ENCODE measurements around the gene CCDC88A. TPM values are rescaled to one million over a fixed set of nuclear protein-coding genes. Genes with fewer than 3 reads are reported as not detected.
"Not testable (repeated sequence)": the region's sequence is repeated elsewhere in the genome, so short reads cannot be mapped to it uniquely, and the experiment has no call there.

The CCDC88A gene
- total RNA-seq, 3 donors from 2014 or later: 7.0 to 29.7 (median 14.4) TPM

DNA sequence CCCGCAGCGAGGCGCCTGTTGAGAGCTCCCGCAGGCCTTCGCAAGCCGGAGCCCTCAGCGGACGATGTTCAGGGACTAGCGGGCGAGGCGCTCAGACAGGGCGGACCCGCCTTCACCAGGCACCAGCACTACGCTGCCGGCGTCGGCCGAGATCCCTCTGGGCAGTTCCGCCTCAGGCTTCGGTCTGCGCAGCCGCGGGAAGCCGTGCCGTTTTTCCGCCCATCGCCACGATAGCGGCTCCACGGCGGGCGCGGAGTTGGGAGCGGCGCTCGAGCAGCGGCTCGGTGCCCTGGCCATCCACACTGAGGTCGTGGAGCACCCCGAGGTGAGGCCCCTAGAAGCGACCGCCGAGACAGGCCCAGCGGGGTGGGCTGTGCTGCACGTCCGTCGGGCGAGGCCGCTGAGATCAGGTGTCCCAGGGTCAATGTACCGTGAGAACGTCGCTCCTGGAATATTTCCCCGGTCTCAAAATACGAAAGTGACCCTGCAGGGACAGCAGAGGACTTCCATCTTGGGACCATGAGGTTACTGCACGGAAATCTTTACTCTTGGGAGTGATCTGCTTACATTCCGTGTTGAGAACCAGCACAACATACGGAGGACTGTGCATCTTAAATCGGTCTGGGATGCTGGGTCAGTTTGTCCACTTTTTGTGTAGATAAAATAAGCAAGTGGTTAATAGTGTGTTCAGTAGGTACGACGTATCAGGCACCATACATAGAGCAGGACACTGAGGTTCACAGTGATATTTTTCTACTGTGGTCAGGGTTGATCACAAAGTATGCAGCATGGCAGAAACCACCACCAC, 137.3 kb downstream of the CCDC88A start:
- Histone ChIP-seq H3K9me3 (no peaks in the 10 kb centered on the region), H3K4me1 (ENCODE audit: low read depth) (peaks cover 9% of the 10 kb centered on the region), H3K4me3 (peak overlapping the region; percentile 44), H3K36me3 (ENCODE audit: low read depth) (no peaks in the 10 kb centered on the region)
- intact Hi-C loops (cut with DNase I, micrococcal nuclease): no loop called here
- DNase-seq: peak; percentile 90 to 95 (median 94)
- TF ChIP-seq, protein P1, sequence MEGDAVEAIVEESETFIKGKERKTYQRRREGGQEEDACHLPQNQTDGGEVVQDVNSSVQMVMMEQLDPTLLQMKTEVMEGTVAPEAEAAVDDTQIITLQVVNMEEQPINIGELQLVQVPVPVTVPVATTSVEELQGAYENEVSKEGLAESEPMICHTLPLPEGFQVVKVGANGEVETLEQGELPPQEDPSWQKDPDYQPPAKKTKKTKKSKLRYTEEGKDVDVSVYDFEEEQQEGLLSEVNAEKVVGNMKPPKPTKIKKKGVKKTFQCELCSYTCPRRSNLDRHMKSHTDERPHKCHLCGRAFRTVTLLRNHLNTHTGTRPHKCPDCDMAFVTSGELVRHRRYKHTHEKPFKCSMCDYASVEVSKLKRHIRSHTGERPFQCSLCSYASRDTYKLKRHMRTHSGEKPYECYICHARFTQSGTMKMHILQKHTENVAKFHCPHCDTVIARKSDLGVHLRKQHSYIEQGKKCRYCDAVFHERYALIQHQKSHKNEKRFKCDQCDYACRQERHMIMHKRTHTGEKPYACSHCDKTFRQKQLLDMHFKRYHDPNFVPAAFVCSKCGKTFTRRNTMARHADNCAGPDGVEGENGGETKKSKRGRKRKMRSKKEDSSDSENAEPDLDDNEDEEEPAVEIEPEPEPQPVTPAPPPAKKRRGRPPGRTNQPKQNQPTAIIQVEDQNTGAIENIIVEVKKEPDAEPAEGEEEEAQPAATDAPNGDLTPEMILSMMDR (IDR thresholded peaks at IDR 0.05): no peak
- ATAC-seq: peak; percentile 98

DNA sequence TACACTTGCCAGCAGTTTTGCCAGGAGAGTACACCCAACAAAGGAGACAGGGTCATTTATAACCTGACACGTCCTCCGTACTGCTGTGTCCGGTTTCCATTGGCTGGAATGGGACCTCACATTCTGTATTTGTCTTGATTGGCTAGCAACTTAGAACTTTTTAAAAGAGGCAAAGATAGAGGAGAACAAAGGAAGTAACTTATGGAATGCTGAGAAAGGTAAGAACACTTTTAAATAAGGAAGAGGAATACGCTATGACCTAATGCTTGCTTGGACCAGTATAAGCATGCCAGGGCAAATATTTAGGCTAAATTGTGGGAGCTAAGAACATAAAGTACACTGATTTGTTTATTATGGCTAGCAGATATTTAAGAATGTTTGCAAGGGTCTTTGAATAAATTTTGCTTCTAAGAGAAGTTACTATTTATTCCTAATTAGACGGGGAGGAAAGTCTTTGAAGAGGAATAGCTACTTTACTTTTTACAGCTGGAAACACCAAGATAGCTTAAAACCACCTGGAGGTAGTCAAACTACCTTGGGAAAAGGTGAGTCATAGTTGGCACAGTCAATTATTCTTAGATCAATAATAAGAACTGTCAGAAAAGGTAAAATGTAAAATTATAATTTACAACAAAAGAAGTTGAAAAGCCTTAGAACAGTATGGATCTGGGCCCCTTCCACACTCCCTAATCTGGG, 138.7 kb downstream of the CCDC88A start:
- H3K4me3 ChIP-seq; H3K9me3 ChIP-seq; ATAC-seq; H3K36me3 ChIP-seq (ENCODE audit: low read depth); intact Hi-C loops (cut with DNase I, micrococcal nuclease); DNase-seq: not testable (repeated sequence)
- H3K4me1 ChIP-seq (ENCODE audit: low read depth): peaks cover 11% of the 10 kb centered on the region

DNA sequence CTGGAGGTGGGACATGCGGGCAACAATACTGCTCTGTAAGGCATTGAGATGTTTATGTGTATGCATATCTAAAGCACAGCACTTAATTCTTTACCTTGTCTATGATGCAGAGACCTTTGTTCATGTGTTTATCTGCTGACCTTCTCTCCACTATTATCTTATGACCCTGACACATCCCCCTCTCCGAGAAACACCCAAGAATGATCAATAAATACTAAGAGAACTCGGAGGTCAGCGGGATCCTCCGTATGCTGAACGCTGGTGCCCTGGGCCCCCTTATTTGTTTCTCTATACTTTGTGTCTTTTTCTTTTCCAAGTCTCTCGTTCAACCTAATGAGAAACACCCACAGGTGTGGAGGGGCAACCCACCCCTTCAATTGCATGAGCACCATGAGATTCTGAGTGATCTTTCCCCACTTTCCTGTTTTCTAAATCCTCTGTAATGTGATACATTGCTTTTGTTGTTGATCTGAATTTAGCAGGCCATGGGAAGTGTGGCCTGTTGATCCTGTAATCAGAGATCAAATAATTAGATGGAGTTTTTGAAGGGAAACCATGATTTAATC, 139.7 kb downstream of the CCDC88A start:
- H3K36me3 ChIP-seq (ENCODE audit: low read depth); H3K9me3 ChIP-seq; DNase-seq; H3K4me3 ChIP-seq; ATAC-seq; intact Hi-C loops (cut with DNase I, micrococcal nuclease): not testable (repeated sequence)
- peaks cover 11% of the 10 kb centered on the region for H3K4me1 ChIP-seq (ENCODE audit: low read depth)

DNA sequence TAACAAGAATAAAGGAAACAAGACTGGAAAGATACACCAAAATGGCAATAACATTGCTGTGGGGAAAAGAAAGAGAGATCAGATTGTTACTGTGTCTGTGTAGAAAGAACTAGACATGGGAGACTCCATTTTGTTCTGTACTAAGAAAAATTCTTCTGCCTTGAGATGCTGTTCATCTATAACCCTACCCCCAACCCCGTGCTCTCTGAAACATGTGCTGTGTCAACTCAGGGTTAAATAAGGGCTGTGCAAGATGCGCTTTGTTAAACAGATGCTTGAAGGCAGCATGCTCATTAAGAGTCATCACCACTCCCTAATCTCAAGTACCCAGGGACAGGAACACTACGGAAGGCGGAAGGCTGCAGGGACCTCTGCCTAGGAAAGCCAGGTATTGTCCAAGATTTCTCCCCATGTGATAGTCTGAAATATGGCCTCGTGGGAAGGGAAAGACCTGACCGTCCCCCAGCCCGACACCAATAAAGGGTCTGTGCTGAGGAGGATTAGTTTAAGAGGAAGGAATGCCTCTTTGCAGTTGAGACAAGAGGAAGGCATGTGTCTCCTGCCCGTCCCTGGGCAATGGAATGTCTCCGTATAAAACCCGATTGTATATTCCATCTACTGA, 140.3 kb downstream of the CCDC88A start:
- intact Hi-C loops (cut with DNase I, micrococcal nuclease); ATAC-seq; H3K9me3 ChIP-seq; DNase-seq; H3K36me3 ChIP-seq (ENCODE audit: low read depth); H3K4me3 ChIP-seq: not testable (repeated sequence)
- H3K4me1 ChIP-seq (ENCODE audit: low read depth): peaks cover 11% of the 10 kb centered on the region

DNA sequence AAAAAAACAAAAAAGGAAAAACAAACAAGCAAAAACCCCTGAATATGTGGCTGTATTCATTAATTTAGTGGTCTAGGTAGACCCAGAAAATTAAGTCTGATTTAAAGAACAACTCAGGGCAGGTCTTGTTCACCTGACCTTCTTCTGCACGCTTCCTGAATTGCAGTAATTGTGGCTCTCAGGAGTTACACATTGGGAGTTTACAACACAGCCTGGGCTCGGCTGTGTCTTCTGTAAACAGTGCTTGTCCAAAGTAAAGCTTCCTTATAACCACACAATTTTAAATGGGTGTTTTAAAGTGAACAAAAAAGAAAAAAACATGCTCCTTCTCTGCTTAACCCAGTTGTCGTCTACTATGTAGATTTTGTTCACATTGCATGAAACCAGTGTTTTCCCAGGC, 142.3 kb downstream of the CCDC88A start:
- DNase-seq (peak in 2 of 3 donors; percentile 43 to 72), ATAC-seq (peak; percentile 83)
- Histone ChIP-seq H3K36me3 (ENCODE audit: low read depth) (no peaks in the 10 kb centered on the region), H3K4me3 (no peak overlapping the region), H3K9me3 (no peaks in the 10 kb centered on the region), H3K4me1 (ENCODE audit: low read depth) (peaks cover 3% of the 10 kb centered on the region)
- TF ChIP-seq, protein P1 (IDR thresholded peaks at IDR 0.05): no peak
- intact Hi-C loops (cut with DNase I, micrococcal nuclease): no loop called here

DNA sequence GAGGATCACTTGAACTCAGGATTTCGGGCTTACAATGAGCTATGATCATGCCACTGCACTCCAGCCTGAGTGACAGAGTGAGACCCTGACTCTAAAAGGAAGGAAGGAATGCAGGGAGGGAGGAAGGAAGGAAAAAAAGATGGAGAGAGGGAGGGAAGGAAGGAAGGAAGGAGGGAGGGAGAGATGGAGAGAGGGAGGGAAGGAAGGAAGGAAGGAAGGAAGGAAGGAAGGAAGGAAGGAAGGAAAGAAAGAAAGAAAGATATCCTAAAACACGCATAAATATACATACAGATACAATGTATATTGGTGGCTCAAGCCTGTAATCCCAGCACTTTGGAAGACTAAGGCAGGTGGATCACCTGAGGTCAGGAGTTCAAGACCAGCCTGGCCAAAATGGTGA, 145.3 kb downstream of the CCDC88A start:
- H3K36me3 ChIP-seq (ENCODE audit: low read depth); ATAC-seq; intact Hi-C loops (cut with DNase I, micrococcal nuclease); H3K9me3 ChIP-seq; H3K4me3 ChIP-seq; DNase-seq: not testable (repeated sequence)
- H3K4me1 ChIP-seq (ENCODE audit: low read depth): peaks cover 12% of the 10 kb centered on the region

DNA sequence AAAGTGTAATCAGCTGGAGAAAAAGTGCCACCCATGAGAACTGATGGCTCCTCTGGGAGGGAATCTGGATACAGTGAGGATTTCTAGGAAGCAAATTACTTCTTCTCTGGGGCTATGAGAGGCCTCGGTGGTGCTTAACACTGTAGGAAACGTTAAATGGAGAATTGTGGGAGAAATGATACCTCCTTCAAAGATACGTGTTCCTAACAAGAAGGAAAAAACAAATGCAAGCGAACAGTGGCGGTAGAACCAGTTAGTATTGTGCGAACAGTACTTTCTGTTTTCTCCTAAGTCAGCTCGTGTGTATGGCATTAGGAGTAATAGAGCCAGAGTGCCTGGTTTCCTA, 150.0 kb downstream of the CCDC88A start:
- intact Hi-C loops (cut with DNase I, micrococcal nuclease): loop anchor here in 1 of 2 donors (10.0 kb wide), 1 partner anchor 165 kb away; no protein-coding TSS in a partner anchor
- H3K9me3 ChIP-seq: no peaks in the 10 kb centered on the region
- peak overlapping the region; percentile 47 for H3K4me3 ChIP-seq
- ATAC-seq (peak; percentile 29), DNase-seq (peak in 1 of 3 donors; percentile 46)
- peaks cover 3% of the 10 kb centered on the region for H3K36me3 ChIP-seq (ENCODE audit: low read depth)
- TF ChIP-seq, protein P1 (IDR thresholded peaks at IDR 0.05): no peak
- H3K4me1 ChIP-seq (ENCODE audit: low read depth): peaks cover 8% of the 10 kb centered on the region

All from mucosa of descending colon (tissue), 3 donors.